Neural cell (in vitro differentiated cells): ENCODE results near the gene GRM1.

Experiments
- EP300 ChIP-seq: fragments of 450-650 bp; conservative IDR thresholded peaks from 2 replicates; pipeline ENCODE4 v1.6.1; 2014; ENCODE audit warnings: antibody characterized with exemption, mild to moderate bottlenecking, moderate library complexity; ENCODE audit not compliant: poor library complexity, severe bottlenecking
- EZH2 ChIP-seq: fragments of 200-600, 300-800 bp; shearing (Covaris generic), sonication (generic); IDR thresholded peaks from 2 replicates; pipeline ENCODE4 v1.6.1; 2014; ENCODE audit warnings: antibody characterized with exemption, low read length, borderline replicate concordance, mild to moderate bottlenecking; ENCODE audit not compliant: insufficient read depth, poor library complexity, severe bottlenecking
- POLR2AphosphoS5 ChIP-seq: IDR thresholded peaks from 2 replicates; pipeline ENCODE4 v1.6.1; 2012
- RAD21 ChIP-seq: fragments of 450-650 bp; conservative IDR thresholded peaks from 2 replicates; pipeline ENCODE4 v1.6.1; 2014; ENCODE audit warnings: antibody characterized with exemption, mild to moderate bottlenecking, moderate library complexity
- SMC3 ChIP-seq: fragments of 450-650 bp; conservative IDR thresholded peaks from 2 replicates; pipeline ENCODE4 v1.6.1; 2014; ENCODE audit warnings: antibody characterized with exemption, mild to moderate bottlenecking, moderate library complexity; ENCODE audit not compliant: poor library complexity
- TAF1 ChIP-seq: IDR thresholded peaks from 2 replicates; pipeline ENCODE4 v1.6.1; 2012; ENCODE audit warnings: low read depth
- TF ChIP-seq, protein P1 (sequence below): fragments of 450-650 bp; IDR thresholded peaks from 2 replicates; pipeline ENCODE4 v1.5.1; 2014; ENCODE audit warnings: antibody characterized with exemption, mild to moderate bottlenecking, moderate library complexity; ENCODE audit not compliant: poor library complexity, severe bottlenecking
- TF ChIP-seq, protein P2 (sequence below): IDR thresholded peaks from 2 replicates; pipeline ENCODE4 v1.6.1; 2012; ENCODE audit warnings: borderline replicate concordance

DNA sequence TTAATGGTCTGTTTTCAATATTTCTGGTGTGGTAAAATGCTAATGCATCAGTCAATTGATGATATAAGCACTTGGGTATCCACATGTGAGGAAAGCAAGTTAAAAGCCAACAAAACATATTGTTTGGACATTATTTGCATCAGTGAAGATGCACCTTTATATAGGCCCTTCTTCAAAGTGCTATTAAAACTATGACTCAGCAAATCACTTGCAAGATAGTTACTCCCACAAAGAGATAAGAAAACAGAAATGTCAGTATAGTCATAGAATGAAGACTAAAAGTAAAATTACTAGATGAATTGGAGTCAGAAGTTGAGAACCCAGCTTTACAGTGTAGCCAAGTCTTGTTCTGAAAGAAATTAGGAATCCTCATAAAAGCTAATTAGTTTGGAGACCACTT is 14.6 kb upstream of the GRM1 start:
- TF ChIP-seq, protein P1, sequence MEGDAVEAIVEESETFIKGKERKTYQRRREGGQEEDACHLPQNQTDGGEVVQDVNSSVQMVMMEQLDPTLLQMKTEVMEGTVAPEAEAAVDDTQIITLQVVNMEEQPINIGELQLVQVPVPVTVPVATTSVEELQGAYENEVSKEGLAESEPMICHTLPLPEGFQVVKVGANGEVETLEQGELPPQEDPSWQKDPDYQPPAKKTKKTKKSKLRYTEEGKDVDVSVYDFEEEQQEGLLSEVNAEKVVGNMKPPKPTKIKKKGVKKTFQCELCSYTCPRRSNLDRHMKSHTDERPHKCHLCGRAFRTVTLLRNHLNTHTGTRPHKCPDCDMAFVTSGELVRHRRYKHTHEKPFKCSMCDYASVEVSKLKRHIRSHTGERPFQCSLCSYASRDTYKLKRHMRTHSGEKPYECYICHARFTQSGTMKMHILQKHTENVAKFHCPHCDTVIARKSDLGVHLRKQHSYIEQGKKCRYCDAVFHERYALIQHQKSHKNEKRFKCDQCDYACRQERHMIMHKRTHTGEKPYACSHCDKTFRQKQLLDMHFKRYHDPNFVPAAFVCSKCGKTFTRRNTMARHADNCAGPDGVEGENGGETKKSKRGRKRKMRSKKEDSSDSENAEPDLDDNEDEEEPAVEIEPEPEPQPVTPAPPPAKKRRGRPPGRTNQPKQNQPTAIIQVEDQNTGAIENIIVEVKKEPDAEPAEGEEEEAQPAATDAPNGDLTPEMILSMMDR: no peak
- no peak for TF ChIP-seq POLR2AphosphoS5
- TF ChIP-seq EZH2: no peak
- TF ChIP-seq EP300: no peak
- no peak for TF ChIP-seq SMC3
- TF ChIP-seq, protein P2, sequence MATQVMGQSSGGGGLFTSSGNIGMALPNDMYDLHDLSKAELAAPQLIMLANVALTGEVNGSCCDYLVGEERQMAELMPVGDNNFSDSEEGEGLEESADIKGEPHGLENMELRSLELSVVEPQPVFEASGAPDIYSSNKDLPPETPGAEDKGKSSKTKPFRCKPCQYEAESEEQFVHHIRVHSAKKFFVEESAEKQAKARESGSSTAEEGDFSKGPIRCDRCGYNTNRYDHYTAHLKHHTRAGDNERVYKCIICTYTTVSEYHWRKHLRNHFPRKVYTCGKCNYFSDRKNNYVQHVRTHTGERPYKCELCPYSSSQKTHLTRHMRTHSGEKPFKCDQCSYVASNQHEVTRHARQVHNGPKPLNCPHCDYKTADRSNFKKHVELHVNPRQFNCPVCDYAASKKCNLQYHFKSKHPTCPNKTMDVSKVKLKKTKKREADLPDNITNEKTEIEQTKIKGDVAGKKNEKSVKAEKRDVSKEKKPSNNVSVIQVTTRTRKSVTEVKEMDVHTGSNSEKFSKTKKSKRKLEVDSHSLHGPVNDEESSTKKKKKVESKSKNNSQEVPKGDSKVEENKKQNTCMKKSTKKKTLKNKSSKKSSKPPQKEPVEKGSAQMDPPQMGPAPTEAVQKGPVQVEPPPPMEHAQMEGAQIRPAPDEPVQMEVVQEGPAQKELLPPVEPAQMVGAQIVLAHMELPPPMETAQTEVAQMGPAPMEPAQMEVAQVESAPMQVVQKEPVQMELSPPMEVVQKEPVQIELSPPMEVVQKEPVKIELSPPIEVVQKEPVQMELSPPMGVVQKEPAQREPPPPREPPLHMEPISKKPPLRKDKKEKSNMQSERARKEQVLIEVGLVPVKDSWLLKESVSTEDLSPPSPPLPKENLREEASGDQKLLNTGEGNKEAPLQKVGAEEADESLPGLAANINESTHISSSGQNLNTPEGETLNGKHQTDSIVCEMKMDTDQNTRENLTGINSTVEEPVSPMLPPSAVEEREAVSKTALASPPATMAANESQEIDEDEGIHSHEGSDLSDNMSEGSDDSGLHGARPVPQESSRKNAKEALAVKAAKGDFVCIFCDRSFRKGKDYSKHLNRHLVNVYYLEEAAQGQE: no peak
- TF ChIP-seq RAD21: no peak
- TF ChIP-seq TAF1: no peak
